Thoracic aorta (tissue), 2 donors: ENCODE data around the gene CLBA1. TPM values are rescaled to one million over a fixed set of nuclear protein-coding genes. Genes with fewer than 3 reads are reported as not detected.
"Not testable (repeated sequence)": the region's sequence is repeated elsewhere in the genome, so short reads cannot be mapped to it uniquely, and the experiment has no call there.

Experiments used
- ATAC-seq: fragments of 150-250 bp; one replicate; pipeline ENCODE4 v1.8.0; 2017; ENCODE audit warnings: low read depth; ENCODE audit not compliant: insufficient number of reproducible peaks, low FRiP score
- DNase-seq: peaks from one replicate; pipeline ENCODE4 v3.0.0-alpha.2; 2020; ENCODE audit warnings: low spot score
- H3K27ac ChIP-seq, 2 donors: fragments of 200-600 bp; sonication (generic); 1 replicate in 1 of 2; 2 replicates in 1 of 2; pipeline ENCODE4 v1.5.1; 2016; ENCODE audit warnings: mild to moderate bottlenecking in 2 of 2, moderate library complexity in 2 of 2
- H3K27me3 ChIP-seq: fragments of 200-600 bp; sonication (generic); replicated peaks from 2 replicates; pipeline ENCODE4 v1.6.0; 2016; ENCODE audit warnings: mild to moderate bottlenecking; ENCODE audit not compliant: insufficient read depth
- H3K36me3 ChIP-seq: fragments of 200-600 bp; sonication (generic); one replicate; pipeline ENCODE4 v1.5.1; 2016
- H3K4me1 ChIP-seq, 2 donors: fragments of 200-600 bp; sonication (generic); 1 replicate in 1 of 2; 2 replicates in 1 of 2; pipeline versions ENCODE4 v1.5.1 to v1.6.0; 2016; ENCODE audit warnings: low read depth in 2 of 2, mild to moderate bottlenecking in 1 of 2; ENCODE audit not compliant: control insufficient read depth in 1 of 2
- H3K4me3 ChIP-seq: fragments of 200-600 bp; sonication (generic); 2 replicates; pipeline ENCODE4 v1.5.1; 2016; ENCODE audit warnings: mild to moderate bottlenecking
- H3K9me3 ChIP-seq: fragments of 200-600 bp; sonication (generic); 2 replicates; pipeline ENCODE4 v1.5.1; 2016
- CTCF ChIP-seq: fragments of 200-600 bp; sonication (generic); IDR thresholded peaks from one replicate; pipeline ENCODE4 v1.5.1; 2019; ENCODE audit warnings: antibody characterized with exemption
- total RNA-seq, 2 donors: library from RNA; depleted of rRNA; stranded (reverse); fragments of >200 nt; gene quantifications; one replicate each; pipeline versions ENCODE4 v1.1.0 to v1.2.3, GENCODE V29; 2016

Gene CLBA1
- total RNA-seq, 2 donors from 2014 or later, result 3.1 to 4.6 TPM

- DNase-seq (no peak), ATAC-seq (no peak)
- TF ChIP-seq CTCF, result no peak
- Histone ChIP-seq H3K27ac (no peak overlapping the region), H3K4me3 (no peak overlapping the region), H3K36me3 (no peaks in the 10 kb centered on the region), H3K4me1 (peaks cover 0 to 14% of the 10 kb centered on the region in 2 donors), H3K27me3 (no peaks in the 10 kb centered on the region), H3K9me3 (no peaks in the 10 kb centered on the region)
Measured at GRCh38 chr14:105030194-105030593, 44.6 kb downstream of the CLBA1 start.

- H3K27ac ChIP-seq, result no peak overlapping the region
- ATAC-seq, result no peak
- H3K36me3 ChIP-seq, result no peaks in the 10 kb centered on the region
- no peaks in the 10 kb centered on the region for H3K9me3 ChIP-seq
- no peak overlapping the region for H3K4me3 ChIP-seq
- no peaks in the 10 kb centered on the region for H3K27me3 ChIP-seq
- peaks cover 0 to 14% of the 10 kb centered on the region in 2 donors for H3K4me1 ChIP-seq
- DNase-seq, result no peak
- no peak for TF ChIP-seq CTCF
Measured at GRCh38 chr14:105030836-105031396, 45.3 kb downstream of the CLBA1 start.

- not testable (repeated sequence) for H3K4me1 ChIP-seq, DNase-seq, ATAC-seq, H3K9me3 ChIP-seq, H3K4me3 ChIP-seq, H3K27me3 ChIP-seq, H3K27ac ChIP-seq, H3K36me3 ChIP-seq
Measured at GRCh38 chr14:105032451-105032901, 46.9 kb downstream of the CLBA1 start.

GRCh38 chr14:105033412-105033900 is 47.9 kb downstream of the CLBA1 start:
- H3K27me3 ChIP-seq, ATAC-seq, H3K36me3 ChIP-seq, H3K9me3 ChIP-seq, H3K27ac ChIP-seq, H3K4me1 ChIP-seq, DNase-seq: not testable (repeated sequence)
- H3K4me3 ChIP-seq, result peak overlapping the region; percentile 59

- Histone ChIP-seq H3K36me3 (no peaks in the 10 kb centered on the region), H3K4me1 (no peaks in the 10 kb centered on the region), H3K27me3 (no peaks in the 10 kb centered on the region), H3K4me3 (no peak overlapping the region), H3K27ac (no peak overlapping the region), H3K9me3 (no peaks in the 10 kb centered on the region)
- DNase-seq (no peak), ATAC-seq (no peak)
- TF ChIP-seq CTCF, result no peak
Measured at GRCh38 chr14:105034315-105035039, 48.9 kb downstream of the CLBA1 start.

GRCh38 chr14:105035616-105036015 is 50.0 kb downstream of the CLBA1 start:
- H3K9me3 ChIP-seq, H3K36me3 ChIP-seq, H3K4me1 ChIP-seq, ATAC-seq, H3K27me3 ChIP-seq, H3K27ac ChIP-seq, H3K4me3 ChIP-seq, DNase-seq: not testable (repeated sequence)
